ENCODE data around the gene SLC6A6.

Gene SLC6A6

DNA sequence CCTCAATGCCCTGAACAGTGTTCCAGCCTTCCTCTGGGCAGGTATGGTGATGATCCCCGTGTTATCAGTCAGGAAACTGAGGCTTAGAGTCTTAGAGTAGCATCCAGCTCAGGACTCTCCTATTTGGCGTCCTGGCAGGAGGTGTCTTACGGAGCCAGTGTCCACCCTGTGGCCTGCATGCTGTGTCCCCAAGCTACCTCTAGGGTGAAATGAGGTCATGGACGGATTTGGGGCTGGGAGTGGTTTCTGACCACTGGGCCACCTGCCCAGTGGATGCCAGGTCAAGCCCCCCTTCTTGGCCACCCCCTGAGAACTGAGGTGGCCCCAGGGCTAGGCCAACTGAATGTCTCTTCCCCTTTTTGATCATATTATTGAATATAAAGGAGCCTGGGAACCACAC, 27.2 kb upstream of the SLC6A6 start:
- Histone ChIP-seq H3K27me3 (ENCODE audit: control insufficient read depth in 1 of 2, insufficient read depth in 2 of 2, low read length in 2 of 2) (no peaks in the 10 kb centered on the region), H3K27ac (ENCODE audit: low read depth, low read length) (no peak overlapping the region), H3K4me3 (ENCODE audit: low read depth in 1 of 2, low read length in 2 of 2) (no peak overlapping the region), H3K9me3 (ENCODE audit: low read length) (no peaks in the 10 kb centered on the region), H3K9ac (ENCODE audit: low read length) (no peak overlapping the region), H3K36me3 (ENCODE audit: insufficient read depth, low read length) (no peaks in the 10 kb centered on the region), H3K4me1 (ENCODE audit: insufficient read depth, low read length) (peaks cover 11% of the 10 kb centered on the region)

- peaks cover 11% of the 10 kb centered on the region for H3K4me1 ChIP-seq (ENCODE audit: insufficient read depth, low read length)
- no peak overlapping the region for H3K9ac ChIP-seq (ENCODE audit: low read length)
- H3K9me3 ChIP-seq (ENCODE audit: low read length): no peaks in the 10 kb centered on the region
- no peak overlapping the region for H3K27ac ChIP-seq (ENCODE audit: low read depth, low read length)
- no peaks in the 10 kb centered on the region for H3K27me3 ChIP-seq (ENCODE audit: control insufficient read depth in 1 of 2, insufficient read depth in 2 of 2, low read length in 2 of 2)
- H3K4me3 ChIP-seq (ENCODE audit: low read depth in 1 of 2, low read length in 2 of 2): no peak overlapping the region
- no peaks in the 10 kb centered on the region for H3K36me3 ChIP-seq (ENCODE audit: insufficient read depth, low read length)
These were observed 25.9 kb upstream of the SLC6A6 start for GRCh38 chr3:14376348-14377043.

DNA sequence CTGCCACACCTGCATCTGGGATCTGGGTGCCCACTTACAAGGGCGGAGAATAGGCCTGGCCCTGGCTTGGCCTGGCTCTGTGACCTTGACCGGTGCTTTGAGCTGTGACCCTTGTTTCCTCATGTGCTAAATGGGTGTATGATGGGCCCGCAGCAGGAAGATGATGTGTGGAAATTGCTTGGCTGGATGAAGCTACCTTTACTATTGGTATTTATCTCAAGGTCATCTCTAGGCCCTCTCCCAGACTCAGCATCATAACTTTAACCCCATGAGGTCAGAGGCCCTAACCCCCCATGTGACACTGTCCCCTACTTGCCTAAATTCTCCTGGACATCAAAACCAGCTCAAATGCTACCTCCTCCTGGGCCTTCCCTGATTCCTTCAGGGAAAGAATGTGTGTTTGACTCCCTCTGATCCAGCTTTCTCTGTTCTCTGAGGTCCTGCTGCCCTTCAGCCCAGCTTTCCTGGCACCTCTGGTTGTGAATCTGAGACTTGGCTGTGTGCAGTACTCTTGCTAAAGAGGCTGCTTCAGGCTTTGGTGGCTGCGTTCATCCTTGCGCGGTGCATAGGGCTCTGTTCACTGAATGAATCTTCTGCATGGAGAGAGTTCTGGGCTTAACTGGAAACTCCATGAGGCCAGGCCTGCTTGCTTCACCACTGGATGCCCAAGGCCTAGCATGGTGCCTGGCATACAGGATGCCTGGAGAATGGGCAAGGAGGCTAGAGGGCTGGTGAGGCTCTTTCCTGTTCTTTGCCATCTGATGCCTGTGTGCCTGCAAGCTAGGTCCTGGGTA, 25.2 kb upstream of the SLC6A6 start:
- Histone ChIP-seq H3K9me3 (ENCODE audit: low read length) (no peaks in the 10 kb centered on the region), H3K36me3 (ENCODE audit: insufficient read depth, low read length) (no peaks in the 10 kb centered on the region), H3K9ac (ENCODE audit: low read length) (no peak overlapping the region), H3K27ac (ENCODE audit: low read depth, low read length) (no peak overlapping the region), H3K4me1 (ENCODE audit: insufficient read depth, low read length) (peaks cover 4% of the 10 kb centered on the region), H3K4me3 (ENCODE audit: low read depth in 1 of 2, low read length in 2 of 2) (no peak overlapping the region), H3K27me3 (ENCODE audit: control insufficient read depth in 1 of 2, insufficient read depth in 2 of 2, low read length in 2 of 2) (no peaks in the 10 kb centered on the region)

GRCh38 chr3:14377838-14378169, 24.6 kb upstream of the SLC6A6 start:
- H3K4me1 ChIP-seq (ENCODE audit: insufficient read depth, low read length): no peaks in the 10 kb centered on the region
- H3K9me3 ChIP-seq (ENCODE audit: low read length): no peaks in the 10 kb centered on the region
- H3K9ac ChIP-seq (ENCODE audit: low read length): no peak overlapping the region
- H3K27me3 ChIP-seq (ENCODE audit: control insufficient read depth in 1 of 2, insufficient read depth in 2 of 2, low read length in 2 of 2): no peaks in the 10 kb centered on the region
- H3K27ac ChIP-seq (ENCODE audit: low read depth, low read length): no peak overlapping the region
- H3K36me3 ChIP-seq (ENCODE audit: insufficient read depth, low read length): no peaks in the 10 kb centered on the region
- H3K4me3 ChIP-seq (ENCODE audit: low read depth in 1 of 2, low read length in 2 of 2): no peak overlapping the region

DNA sequence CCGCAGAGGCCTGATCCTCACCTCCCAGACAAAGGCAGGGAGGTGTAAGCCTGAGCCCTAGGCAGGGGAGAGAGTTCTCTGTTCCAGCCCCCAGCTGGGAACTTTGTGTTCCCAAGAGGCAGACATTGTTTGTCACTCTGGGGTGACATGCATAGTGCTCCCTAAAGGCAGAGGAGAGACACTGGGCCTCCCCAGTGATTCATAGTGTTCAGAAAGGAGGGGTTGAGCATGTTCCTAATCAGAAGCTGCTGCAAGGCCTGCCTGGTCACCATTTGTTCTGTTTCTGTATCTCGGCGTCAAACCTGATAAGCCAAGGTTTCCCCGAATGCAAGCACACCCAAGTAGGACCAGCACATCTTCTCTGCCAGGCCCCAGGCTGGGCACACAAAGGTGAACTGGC, 24.0 kb upstream of the SLC6A6 start:
- Histone ChIP-seq H3K4me1 (ENCODE audit: insufficient read depth, low read length) (no peaks in the 10 kb centered on the region), H3K9ac (ENCODE audit: low read length) (no peak overlapping the region), H3K27ac (ENCODE audit: low read depth, low read length) (no peak overlapping the region), H3K27me3 (ENCODE audit: control insufficient read depth in 1 of 2, insufficient read depth in 2 of 2, low read length in 2 of 2) (no peaks in the 10 kb centered on the region), H3K36me3 (ENCODE audit: insufficient read depth, low read length) (no peaks in the 10 kb centered on the region), H3K9me3 (ENCODE audit: low read length) (no peaks in the 10 kb centered on the region), H3K4me3 (ENCODE audit: low read depth in 1 of 2, low read length in 2 of 2) (no peak overlapping the region)

GRCh38 chr3:14379843-14380242, 22.6 kb upstream of the SLC6A6 start:
- H3K9me3 ChIP-seq (ENCODE audit: low read length): no peaks in the 10 kb centered on the region
- no peak overlapping the region for H3K27ac ChIP-seq (ENCODE audit: low read depth, low read length)
- no peaks in the 10 kb centered on the region for H3K36me3 ChIP-seq (ENCODE audit: insufficient read depth, low read length)
- H3K27me3 ChIP-seq (ENCODE audit: control insufficient read depth in 1 of 2, insufficient read depth in 2 of 2, low read length in 2 of 2): no peaks in the 10 kb centered on the region
- no peak overlapping the region for H3K4me3 ChIP-seq (ENCODE audit: low read depth in 1 of 2, low read length in 2 of 2)
- no peak overlapping the region for H3K9ac ChIP-seq (ENCODE audit: low read length)
- no peaks in the 10 kb centered on the region for H3K4me1 ChIP-seq (ENCODE audit: insufficient read depth, low read length)

- Histone ChIP-seq H3K27me3 (ENCODE audit: control insufficient read depth in 1 of 2, insufficient read depth in 2 of 2, low read length in 2 of 2) (no peaks in the 10 kb centered on the region), H3K9ac (ENCODE audit: low read length) (no peak overlapping the region), H3K4me3 (ENCODE audit: low read depth in 1 of 2, low read length in 2 of 2) (no peak overlapping the region), H3K27ac (ENCODE audit: low read depth, low read length) (no peak overlapping the region), H3K36me3 (ENCODE audit: insufficient read depth, low read length) (no peaks in the 10 kb centered on the region), H3K9me3 (ENCODE audit: low read length) (no peaks in the 10 kb centered on the region), H3K4me1 (ENCODE audit: insufficient read depth, low read length) (peaks cover 6% of the 10 kb centered on the region)
These were observed 16.2 kb upstream of the SLC6A6 start for GRCh38 chr3:14386254-14386653.

DNA sequence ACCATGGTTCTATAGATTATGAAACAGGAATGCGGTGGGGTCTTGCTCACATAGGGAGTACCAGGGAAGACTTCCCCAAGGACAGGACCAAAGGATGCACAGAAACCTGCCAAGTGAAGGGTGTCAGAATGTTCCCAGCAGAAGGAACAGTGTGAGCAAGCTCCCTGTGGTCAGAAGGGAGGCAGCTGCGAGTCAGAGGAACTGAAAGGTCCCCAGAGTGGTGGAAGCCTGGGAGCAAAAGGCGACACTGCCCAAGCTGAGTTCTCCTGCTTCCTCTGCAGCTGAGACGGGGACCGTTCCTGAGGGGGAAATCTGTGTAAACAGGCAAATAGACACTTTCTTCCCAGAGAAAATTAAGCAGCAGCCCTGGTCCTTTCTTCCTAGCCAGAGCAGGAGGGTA, 14.2 kb upstream of the SLC6A6 start:
- no peak overlapping the region for H3K27ac ChIP-seq (ENCODE audit: low read depth, low read length)
- no peak overlapping the region for H3K4me3 ChIP-seq (ENCODE audit: low read depth in 1 of 2, low read length in 2 of 2)

GRCh38 chr3:14389166-14389606, 13.2 kb upstream of the SLC6A6 start:
- Histone ChIP-seq H3K9ac (ENCODE audit: low read length) (no peak overlapping the region), H3K36me3 (ENCODE audit: insufficient read depth, low read length) (no peaks in the 10 kb centered on the region), H3K9me3 (ENCODE audit: low read length) (no peaks in the 10 kb centered on the region), H3K4me3 (ENCODE audit: low read depth in 1 of 2, low read length in 2 of 2) (no peak overlapping the region), H3K27ac (ENCODE audit: low read depth, low read length) (no peak overlapping the region), H3K27me3 (ENCODE audit: control insufficient read depth in 1 of 2, insufficient read depth in 2 of 2, low read length in 2 of 2) (no peaks in the 10 kb centered on the region), H3K4me1 (ENCODE audit: insufficient read depth, low read length) (peaks cover 9% of the 10 kb centered on the region)

More for the DNA sequence above, 14.2 kb upstream of the SLC6A6 start:
- Histone ChIP-seq H3K36me3 (ENCODE audit: insufficient read depth, low read length) (no peaks in the 10 kb centered on the region), H3K27me3 (ENCODE audit: control insufficient read depth in 1 of 2, insufficient read depth in 2 of 2, low read length in 2 of 2) (no peaks in the 10 kb centered on the region), H3K9me3 (ENCODE audit: low read length) (no peaks in the 10 kb centered on the region), H3K9ac (ENCODE audit: low read length) (no peak overlapping the region), H3K4me1 (ENCODE audit: insufficient read depth, low read length) (peaks cover 9% of the 10 kb centered on the region)

- H3K27me3 ChIP-seq (ENCODE audit: control insufficient read depth in 1 of 2, insufficient read depth in 2 of 2, low read length in 2 of 2): no peaks in the 10 kb centered on the region
- no peak overlapping the region for H3K9ac ChIP-seq (ENCODE audit: low read length)
- H3K4me3 ChIP-seq (ENCODE audit: low read depth in 1 of 2, low read length in 2 of 2): no peak overlapping the region
- no peak overlapping the region for H3K27ac ChIP-seq (ENCODE audit: low read depth, low read length)
- peaks cover 9% of the 10 kb centered on the region for H3K4me1 ChIP-seq (ENCODE audit: insufficient read depth, low read length)
- H3K9me3 ChIP-seq (ENCODE audit: low read length): no peaks in the 10 kb centered on the region
- no peaks in the 10 kb centered on the region for H3K36me3 ChIP-seq (ENCODE audit: insufficient read depth, low read length)
These were observed 12.7 kb upstream of the SLC6A6 start for GRCh38 chr3:14389716-14390115.

GRCh38 chr3:14391033-14391432, 11.4 kb upstream of the SLC6A6 start:
- H3K9ac ChIP-seq (ENCODE audit: low read length): no peak overlapping the region
- peak overlapping the region; percentile 32 for H3K27ac ChIP-seq (ENCODE audit: low read depth, low read length)
- no peak overlapping the region for H3K4me3 ChIP-seq (ENCODE audit: low read depth in 1 of 2, low read length in 2 of 2)
- no peaks in the 10 kb centered on the region for H3K9me3 ChIP-seq (ENCODE audit: low read length)
- H3K27me3 ChIP-seq (ENCODE audit: control insufficient read depth in 1 of 2, insufficient read depth in 2 of 2, low read length in 2 of 2): no peaks in the 10 kb centered on the region
- no peaks in the 10 kb centered on the region for H3K36me3 ChIP-seq (ENCODE audit: insufficient read depth, low read length)
- peaks cover 9% of the 10 kb centered on the region for H3K4me1 ChIP-seq (ENCODE audit: insufficient read depth, low read length)

- no peaks in the 10 kb centered on the region for H3K36me3 ChIP-seq (ENCODE audit: insufficient read depth, low read length)
- no peak overlapping the region for H3K9ac ChIP-seq (ENCODE audit: low read length)
- no peak overlapping the region for H3K27ac ChIP-seq (ENCODE audit: low read depth, low read length)
- peaks cover 9% of the 10 kb centered on the region for H3K4me1 ChIP-seq (ENCODE audit: insufficient read depth, low read length)
- no peaks in the 10 kb centered on the region for H3K27me3 ChIP-seq (ENCODE audit: control insufficient read depth in 1 of 2, insufficient read depth in 2 of 2, low read length in 2 of 2)
- H3K4me3 ChIP-seq (ENCODE audit: low read depth in 1 of 2, low read length in 2 of 2): no peak overlapping the region
- H3K9me3 ChIP-seq (ENCODE audit: low read length): no peaks in the 10 kb centered on the region
These were observed 10.2 kb upstream of the SLC6A6 start for GRCh38 chr3:14392231-14392630.

Measured in muscle layer of colon (tissue), 2 donors.